Skeletal muscle cell (primary cell): ENCODE data around the gene RALY.
A peak's percentile ranks its signal among the peaks of the same experiment; 100 is the strongest.

ENCODE experiments used
- DNase-seq: peaks from one replicate; pipeline ENCODE4 v3.0.0-alpha.2; 2010; ENCODE audit warnings: low read depth
- H3K4me3 ChIP-seq: 2 replicates; pipeline ENCODE4 v1.5.1; 2011; ENCODE audit warnings: low read depth, mild to moderate bottlenecking, control low read depth, low read length, moderate library complexity

RALY gene

DNA sequence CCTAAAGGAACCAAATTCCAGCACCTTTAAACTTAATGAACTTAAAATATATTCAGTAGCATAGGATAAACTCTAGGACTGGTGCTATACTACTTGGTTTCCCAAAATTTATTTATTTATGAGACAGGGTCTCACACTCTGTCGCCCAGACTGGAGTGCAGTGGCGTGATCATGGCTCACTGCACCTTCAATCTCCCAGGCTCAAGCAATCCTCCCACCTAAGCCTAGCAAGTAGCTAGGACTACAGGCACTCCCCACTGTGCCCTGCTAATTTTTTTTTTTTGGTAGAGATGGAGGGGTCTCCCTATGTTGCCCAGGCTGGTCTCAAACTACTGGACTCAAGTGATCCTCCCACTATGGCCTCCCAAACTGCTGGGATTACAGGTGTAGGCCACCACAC lies 96.9 kb downstream of the RALY start:
- DNase-seq = no peak
- H3K4me3 ChIP-seq = no peak overlapping the region

DNA sequence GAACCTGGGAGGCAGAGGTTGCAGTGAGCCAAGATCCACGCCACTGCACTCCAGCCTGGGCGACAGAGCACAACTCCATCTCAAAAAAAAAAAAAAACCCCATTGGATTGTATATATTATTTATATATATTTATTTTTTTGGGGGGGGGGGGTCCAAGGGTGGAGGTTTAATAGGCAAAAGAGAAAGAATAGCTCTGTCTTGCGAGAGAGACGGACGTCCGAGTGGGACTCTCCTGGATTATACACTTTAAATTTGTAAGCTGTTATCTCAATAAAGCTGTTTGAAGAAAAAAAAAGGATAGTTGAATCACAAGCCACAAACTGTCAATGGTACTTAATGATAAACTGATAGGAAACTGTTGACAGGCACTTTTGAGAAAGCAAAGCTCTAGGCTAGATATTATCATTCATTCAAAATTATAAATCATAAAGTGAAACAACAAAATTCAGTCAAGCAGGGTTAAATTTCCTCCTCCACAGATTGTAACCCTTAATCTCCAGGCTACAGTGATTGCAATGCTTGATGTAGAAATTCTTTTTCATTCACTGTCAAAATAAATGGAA lies 98.0 kb downstream of the RALY start:
- DNase-seq = no peak
- no peak overlapping the region for H3K4me3 ChIP-seq

DNA sequence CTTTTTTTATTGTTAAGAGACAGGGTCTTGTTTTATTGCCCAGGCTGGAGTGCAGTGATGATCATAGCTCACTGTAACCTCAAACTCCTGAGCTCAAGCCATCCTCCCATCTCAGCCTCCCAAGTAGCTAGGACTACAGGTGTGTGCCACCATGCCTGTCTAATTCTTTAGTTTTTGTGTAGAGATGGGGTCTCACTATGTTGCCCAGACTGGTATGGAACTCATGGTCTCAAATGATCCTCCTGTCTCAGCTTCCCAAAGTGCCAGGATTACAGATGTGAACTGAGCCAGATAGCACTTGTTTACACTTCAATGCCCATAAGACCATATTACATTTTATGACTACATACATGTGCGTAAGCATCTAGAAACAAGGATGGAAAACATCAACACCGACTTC lies 100.2 kb downstream of the RALY start:
- H3K4me3 ChIP-seq = no peak overlapping the region
- no peak for DNase-seq

DNA sequence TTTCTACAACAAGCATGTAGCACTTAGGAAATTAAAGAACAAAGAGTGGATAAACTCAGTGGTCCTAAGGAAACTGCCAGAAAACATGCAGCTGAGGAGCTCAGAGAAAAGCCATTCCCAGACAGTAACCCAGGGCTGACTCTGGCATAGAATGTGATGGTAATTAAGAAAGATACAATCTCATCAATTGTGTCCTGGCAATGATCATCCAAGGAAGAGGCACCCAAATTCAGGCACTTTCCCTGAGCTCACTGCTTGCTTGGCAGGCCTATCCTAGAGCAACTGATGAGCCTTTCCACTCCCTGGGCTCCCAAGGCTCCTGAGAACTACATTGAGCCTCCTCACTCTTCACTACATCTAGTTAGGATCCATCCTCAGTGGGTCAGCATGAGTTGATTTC lies 102.1 kb downstream of the RALY start:
- no peak for DNase-seq
- no peak overlapping the region for H3K4me3 ChIP-seq

DNA sequence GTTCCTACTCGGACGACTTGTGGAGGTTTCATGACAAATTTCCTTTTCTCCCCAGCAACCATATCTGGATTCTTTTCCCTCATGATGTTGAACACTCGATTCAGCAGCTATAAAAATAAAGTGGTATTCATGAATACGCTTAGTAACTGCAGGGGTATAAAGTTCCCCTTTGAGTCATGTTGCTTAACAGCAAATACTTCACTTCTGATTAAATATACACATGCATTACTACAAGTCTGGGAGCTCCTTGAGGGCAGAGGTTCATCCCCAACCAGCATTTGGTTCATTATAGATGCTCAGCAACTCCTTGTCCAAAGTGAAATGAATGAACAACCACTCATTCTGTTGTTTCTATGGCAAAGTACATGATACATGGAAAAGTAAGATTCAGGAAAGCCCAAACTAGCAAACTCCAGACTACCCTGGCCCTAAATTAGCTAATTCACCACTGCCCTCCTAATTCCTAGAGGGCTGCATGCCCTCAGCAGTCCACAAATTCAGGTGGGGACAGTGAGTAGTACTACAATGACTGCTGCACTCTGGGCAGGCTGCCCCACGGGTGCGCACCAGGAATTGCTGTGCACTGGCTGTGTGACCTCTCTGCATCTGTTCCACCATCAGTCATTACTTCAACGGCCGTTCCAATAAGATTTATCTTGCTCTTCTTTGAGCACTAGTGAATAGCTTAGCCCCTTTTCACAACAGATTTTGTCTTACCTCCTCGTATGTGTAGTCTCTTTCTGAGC lies 103.2 kb downstream of the RALY start:
- DNase-seq = no peak
- no peak overlapping the region for H3K4me3 ChIP-seq

DNA sequence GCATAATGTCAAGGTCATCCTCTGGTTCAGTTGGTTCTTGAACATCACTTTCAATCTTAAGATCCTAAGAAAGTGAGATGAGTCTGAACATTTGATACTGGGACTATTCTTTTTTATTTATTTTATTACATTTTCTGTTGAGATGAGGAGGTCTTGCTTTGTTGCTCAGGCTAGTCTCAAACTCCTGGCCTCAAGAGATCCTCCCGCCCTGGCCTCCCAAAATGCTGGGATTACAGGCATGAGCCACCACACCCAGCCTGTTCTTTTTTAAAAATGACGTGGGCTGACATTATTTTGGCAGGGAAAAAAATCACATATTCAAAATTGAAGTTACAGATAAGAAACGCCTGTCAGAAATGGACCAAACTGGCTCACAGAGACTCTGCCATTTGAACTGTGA lies 104.9 kb downstream of the RALY start:
- no peak for DNase-seq
- no peak overlapping the region for H3K4me3 ChIP-seq

DNA sequence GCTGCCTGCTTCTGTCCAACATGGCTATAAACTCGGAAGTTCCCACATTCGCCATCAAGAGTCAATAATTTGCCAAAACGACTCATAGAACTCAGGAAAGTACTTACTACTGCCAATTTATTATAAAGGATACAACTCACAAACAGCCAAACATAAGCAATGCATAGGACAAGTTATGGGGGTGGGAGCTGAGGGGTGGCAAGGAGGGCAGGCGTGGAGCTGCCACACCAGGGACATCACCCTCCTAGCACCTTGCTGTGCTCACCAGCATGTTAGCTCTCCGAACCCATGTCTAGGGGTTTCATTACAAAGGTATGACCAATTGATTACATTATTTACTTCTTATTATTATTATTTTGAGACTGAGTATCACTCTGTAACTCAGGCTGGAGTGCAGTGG lies 106.0 kb downstream of the RALY start:
- H3K4me3 ChIP-seq = no peak overlapping the region
- DNase-seq = no peak

DNA sequence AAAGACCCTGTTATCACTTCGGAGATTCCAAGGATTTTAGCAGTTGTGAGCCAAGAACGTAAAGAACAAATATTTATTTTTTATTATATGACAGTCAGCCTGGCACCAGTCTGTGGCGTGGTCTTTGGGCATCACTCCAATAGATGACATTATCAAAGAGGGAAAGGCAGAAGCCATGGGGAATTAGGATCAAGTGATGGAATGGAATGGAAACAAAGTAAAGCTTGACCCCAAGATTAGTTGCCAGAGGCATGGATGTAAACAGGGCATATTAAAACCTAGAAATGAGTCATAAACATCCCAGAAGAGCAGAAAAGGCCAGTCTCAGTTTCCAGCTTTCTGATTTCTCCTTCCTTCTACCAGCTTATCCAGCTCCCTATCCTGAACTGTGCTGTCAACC lies 106.9 kb downstream of the RALY start:
- DNase-seq = no peak
- no peak overlapping the region for H3K4me3 ChIP-seq

DNA sequence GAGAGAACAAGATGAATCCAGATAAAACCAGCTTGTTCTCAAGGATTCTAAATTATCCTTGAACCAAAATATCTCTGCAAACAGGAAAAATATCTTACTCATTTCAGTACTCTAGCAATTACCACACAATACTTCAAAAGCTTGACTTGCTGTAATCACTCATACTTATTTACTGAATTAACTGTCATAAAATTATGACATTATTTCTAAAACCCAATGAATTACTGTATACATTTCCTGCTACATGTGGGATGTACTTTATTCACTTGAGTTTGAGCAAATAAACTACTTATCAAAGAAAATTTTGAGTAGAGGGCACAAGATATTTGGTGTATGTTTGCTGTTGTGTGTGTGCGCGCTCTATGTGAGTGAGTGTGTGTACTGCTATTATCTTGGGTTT lies 108.6 kb downstream of the RALY start:
- no peak overlapping the region for H3K4me3 ChIP-seq
- DNase-seq = no peak

DNA sequence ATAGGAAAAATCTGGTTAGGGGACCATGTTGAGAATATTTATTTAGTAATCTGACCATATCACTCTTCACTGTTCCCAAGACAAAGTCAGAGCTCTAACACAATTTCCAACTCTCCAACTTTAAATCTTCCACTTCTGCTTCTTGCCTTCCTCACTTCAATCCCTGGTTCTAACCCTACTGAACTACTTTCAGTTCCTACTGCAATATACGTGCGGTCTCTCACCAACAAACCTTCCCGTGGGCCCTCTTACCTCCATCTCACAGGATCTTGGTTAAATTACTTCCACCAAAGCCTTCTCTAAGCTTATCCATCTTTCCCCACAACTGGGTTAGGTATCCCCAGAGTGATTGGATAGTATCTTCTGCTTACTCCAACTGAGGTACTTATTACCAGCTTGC lies 110.3 kb downstream of the RALY start:
- DNase-seq = no peak
- no peak overlapping the region for H3K4me3 ChIP-seq

DNA sequence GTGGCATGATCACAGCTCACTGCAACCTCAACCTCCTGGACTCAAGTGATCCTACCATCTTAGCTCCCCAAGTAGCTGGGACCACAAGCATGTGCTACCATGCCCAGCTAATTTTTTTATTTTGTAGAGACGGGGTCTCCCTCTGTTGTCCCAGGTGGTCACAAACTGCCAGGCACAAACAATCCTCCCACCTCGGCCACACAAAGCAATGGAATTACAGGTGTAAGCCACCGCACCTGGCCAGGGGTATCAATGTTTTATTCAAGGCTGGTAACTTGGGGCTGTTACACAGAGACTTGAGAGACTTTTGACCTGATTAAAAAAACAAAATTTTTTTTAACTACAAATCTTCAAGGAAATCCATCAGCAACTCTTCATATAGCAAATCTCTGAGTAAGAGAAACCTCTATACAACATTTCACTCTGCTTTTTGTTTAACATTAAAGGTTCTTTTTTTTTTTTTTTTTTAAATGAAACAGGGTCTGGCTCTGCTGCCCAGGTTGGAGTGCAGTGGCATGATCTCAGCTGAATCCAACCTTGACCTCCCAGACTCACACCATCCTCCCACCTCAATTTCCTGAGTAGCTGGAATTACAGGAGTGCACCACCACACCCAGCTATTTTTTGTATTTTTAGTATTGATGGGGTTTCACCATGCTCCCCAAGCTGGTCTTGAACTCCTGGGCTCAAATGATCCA lies 112.4 kb downstream of the RALY start:
- no peak for DNase-seq
- no peak overlapping the region for H3K4me3 ChIP-seq

DNA sequence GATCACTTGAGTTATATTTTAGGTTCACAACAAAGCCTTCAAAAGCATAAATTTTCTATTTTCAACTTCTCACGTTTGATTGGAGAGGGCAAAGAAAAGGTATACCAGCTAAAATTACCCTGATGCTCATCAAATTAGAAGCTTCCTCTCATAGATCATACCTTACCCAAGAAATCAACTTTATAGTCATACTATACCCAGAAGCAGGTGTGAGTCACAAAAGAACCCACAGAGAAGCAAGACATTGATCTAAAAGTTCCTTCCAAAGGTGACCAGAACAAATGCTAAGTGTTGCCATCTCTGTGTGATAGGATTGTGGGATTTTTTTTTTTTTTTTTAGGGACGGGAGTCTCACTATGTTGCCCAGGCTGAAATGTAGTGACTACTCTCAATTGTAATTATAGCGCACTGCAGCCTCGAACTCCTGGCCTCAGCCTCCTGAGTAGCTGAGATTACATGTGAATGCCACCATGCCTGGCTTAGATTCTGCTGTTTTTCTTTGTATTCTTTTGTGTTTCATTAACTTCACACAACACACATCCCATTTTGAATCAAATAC lies 115.0 kb downstream of the RALY start:
- H3K4me3 ChIP-seq = no peak overlapping the region
- DNase-seq = no peak

DNA sequence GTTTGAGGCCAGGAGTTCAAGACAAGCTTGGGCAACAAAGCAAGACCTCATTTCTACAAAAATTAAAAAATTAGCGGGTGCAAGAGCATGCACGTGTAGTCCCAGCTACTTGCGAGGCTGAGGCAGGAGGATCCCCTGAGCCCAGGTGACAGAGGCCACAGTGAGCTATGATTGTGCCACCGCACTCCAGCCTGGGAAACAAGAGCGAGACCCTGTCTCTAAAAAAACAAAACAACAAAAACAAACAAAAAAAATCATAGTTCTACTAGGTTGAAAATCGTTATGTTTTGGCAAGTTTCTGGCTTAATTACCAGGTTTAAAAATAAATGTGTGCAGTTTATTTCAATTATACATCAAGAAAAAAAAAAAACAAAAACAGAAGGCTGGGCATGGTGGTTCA lies 115.7 kb downstream of the RALY start:
- DNase-seq = no peak
- H3K4me3 ChIP-seq = no peak overlapping the region

DNA sequence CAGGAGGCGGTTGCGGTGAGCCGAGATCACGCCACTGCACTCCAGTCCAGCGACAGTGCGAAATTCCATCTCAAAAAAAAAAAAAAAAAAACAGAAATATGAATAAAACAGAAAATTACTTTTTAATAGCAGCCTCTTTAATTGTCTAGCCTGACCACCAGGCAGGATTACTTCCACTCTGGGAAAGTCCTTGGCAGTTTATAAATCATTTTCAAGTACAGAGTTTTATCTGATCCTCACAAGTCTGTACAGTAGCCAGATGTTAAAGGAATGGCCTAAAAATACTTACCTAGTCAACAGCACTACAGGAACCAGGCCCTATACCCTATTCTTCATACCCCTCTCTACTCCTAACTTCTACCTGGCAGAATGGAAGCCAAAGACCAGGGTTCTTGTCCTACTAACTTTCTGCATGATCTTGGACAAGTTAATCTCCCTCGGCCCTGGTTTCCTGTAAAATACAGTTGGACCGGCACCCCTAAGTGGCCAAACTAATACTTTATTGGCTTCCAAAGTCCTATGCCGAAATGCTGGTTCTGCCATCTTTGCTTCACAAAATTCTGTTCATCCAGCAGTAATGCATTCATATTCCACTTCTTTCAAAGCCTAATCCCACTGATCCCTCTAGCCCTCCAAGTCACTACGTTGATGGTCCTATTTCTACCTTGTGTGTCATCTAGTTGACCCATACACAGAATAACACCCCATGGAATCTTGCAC lies 116.5 kb downstream of the RALY start:
- DNase-seq = no peak

DNA sequence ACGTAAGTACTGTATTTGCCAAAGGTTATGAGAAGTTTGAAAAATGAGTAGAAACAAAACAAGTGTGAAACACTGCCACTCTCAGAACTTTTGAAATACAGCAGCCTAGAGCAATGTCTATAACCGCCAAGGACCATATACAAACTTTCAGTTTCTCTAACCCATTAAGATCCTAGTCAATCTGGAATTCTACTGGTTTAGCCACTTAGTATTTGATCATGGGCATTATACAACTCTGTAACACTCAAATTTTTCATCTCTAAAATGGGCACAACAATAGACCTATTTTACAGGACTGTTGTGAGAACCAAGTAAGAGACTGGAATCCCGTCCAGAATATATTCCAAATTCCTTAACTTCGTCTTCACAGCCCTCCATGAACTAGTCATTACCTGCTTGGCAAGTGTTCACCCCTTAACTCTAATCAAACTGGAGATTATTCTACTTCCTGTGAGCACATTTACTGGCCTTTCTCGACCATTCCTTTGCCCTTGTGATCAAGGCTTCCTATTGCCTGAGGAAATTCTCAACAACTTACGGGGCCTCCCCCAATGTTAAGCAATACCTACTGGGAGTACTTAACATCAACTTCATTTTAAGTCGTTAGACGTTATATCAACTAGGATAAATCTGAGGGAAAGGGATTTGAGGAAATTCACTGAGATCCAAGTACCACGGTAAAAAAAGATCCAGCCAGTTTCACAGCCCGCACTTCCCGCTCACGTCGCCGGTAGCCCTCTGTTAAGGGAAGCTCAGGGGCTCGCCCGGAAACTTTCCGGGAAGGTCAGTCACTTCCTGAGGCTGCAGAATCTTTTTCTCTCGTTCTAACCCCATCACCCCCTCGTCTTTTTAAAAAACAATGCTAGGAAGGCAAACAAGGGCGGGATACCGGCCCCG lies 117.3 kb downstream of the RALY start:
- peak overlapping the region; percentile 85 for H3K4me3 ChIP-seq
- DNase-seq = no peak

More for the DNA sequence above, 116.5 kb downstream of the RALY start:
- H3K4me3 ChIP-seq = peak overlapping the region; percentile 85

DNA sequence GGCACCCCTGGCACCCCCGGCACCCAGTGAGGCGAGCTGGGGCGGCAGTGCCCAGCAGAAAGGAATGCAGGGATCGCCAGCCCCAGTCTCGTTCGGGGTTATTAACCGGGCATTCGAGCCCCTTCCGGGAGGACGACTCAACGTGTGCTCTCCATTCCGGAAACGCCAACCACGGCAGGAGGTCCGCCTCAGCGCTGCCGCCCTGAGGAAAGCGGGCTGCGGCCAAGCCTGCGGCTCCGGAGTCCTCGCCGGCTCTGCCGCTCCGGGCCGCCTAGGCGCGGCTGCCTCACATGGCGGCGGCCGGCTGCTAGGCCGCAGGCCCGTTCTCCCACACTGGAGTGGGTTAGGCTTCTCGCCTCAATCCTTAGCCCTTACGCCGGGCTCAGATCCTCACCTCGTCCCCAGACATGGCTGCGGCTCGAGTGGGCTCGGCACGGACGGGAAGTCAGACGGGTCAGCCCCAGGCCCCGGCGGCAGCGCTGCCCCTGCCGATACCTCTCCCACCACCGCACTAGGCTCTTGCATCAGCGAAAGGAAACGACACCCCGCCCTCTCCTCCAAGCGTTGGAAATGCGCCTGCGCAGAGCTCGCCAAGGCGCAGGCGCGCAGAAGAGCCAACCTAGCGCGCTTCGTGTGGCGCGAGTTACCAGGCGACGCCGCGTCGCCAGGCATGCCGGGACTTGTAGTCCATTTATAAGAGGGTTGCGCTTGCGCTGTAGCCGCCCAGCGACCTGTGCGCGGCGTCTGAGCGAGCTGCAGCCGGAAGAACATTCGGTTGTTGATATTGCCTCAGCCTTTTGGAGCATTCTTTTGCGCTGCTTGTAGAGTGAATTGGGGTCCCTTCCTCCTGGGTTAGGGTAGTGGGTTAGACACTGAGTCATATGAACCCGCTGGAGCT lies 118.2 kb downstream of the RALY start, which contains the start of gene EIF2S2:
Gene EIF2S2, minus strand, starts transcription at position 542 of the 898 bp plus-strand sequence. Its CDS starts 133 bp downstream, at position 409.
- H3K4me3 ChIP-seq = peak within 1 kb of the TSS; percentile 85
- peak; percentile 97 for DNase-seq

DNA sequence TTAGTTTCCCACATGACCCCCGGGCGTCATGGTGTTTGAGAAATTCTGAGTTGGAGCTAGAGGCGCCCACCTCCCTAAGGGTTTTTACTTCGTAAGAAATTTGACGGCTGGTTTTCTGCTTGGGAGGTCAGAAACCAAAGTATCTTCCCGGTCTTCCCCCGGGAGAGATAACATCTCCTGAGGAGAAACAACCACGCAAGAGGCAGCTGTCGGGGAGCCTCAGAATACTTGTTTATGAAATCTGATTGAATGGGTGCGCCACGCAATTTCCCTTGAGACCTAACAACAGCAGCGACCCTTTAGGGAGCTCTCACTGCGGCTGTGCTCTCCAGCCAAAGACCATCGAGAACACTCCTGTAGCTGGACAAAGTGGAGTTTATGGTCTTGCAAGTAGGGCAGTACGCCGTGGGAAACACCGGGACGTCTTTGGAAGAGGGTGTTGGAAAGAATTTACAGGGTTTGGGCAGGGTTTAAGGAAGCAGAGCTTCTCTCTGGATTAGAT lies 118.9 kb downstream of the RALY start:
- no peak for DNase-seq
- peak overlapping the region; percentile 85 for H3K4me3 ChIP-seq

DNA sequence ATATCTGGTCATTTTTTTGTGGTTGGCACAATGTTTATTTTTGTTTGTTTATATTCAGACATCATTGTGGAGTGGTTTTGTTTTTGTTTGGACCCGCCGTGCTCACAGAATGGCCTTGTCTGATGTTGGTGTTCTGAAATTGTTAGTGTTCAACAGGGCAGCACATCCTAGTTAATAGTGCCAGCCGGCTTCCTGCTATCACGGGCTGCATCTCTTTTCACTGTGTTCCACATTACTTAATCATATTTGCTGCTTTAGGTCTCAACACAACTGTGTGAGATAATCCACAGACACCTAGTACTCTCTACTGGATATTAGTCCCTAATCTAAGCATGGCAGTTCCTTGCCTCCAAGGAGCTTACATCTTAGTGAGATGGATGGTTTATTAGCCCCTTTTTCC lies 121.1 kb downstream of the RALY start:
- DNase-seq = no peak
- H3K4me3 ChIP-seq = no peak overlapping the region
